Measurements from ENCODE around the gene HCN4.

HCN4 gene

GRCh38 chr15:73273181-73274002 lies 95.4 kb downstream of the HCN4 start:
- no peak overlapping the region for H3K4me3 ChIP-seq (ENCODE audit: low read depth, low read length)
- peak; percentile 91 for TF ChIP-seq CTCF (conservative IDR thresholded peaks at IDR 0.05; ENCODE audit: low read depth, low read length)
- peak; percentile 84 for DNase-seq (ENCODE audit: low read depth)

GRCh38 chr15:73270366-73271097 lies 98.2 kb downstream of the HCN4 start:
- DNase-seq (ENCODE audit: low read depth): peak; percentile 19
- no peak for TF ChIP-seq CTCF (conservative IDR thresholded peaks at IDR 0.05; ENCODE audit: low read depth, low read length)
- H3K4me3 ChIP-seq (ENCODE audit: low read depth, low read length): no peak overlapping the region

Data from choroid plexus epithelial cell (primary cell).